Measurements from ENCODE around the gene ZDHHC11B. TPM values are rescaled to one million over a fixed set of nuclear protein-coding genes. Genes with fewer than 3 reads are reported as not detected.

ZDHHC11B gene
- total RNA-seq = under 0.01 TPM in 1 of 2 replicates, not detected in the other

GRCh38 chr5:784428-785177 is at the start of gene ZDHHC11B:
Gene ZDHHC11B (minus strand): TSS chr5:784729. CDS start chr5:766919, 17,810 bp downstream.

DNA sequence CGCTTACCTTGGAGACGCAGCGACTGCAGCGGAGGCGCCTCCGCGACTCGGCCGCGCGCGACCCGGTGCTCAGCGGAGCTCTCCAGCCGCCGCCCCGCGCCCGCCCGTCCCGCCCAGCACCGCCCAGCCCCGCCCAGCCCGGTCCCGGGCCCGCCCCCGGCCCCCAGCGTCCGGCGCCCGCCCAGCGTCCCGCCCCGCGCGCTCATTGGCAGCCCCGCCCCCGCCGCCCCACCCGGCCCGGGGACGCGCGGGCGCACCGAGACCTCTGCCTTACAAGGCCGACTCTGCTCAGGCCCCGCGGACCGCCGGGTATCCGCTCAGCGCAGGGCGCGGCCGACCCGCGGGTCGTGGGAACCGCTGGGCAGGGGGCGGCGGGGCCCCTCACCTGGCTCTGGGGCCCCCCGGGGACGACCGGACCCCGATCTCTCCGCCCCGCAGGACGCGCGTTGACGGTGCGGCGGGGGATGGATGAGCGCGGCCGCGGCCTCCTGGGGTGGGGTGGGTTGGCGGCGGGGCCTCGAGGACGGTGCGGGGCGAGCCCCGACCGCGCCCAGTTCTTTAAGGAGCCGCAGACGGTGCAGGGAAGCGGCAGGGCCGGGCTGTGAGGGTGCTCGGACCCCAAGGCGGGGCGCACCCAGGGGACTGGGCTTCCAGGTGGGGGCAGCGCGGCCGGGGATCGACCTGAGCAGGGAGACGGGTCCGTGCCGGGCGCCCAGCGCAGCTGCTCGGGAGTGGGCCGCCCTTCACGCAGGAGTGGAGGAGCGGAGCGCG is 91.1 kb downstream of the ZDHHC11B start, which contains the start of gene TPPP:
TPPP (minus strand) TSS at position 82 of the 771 bp plus-strand sequence. CDS start 15,292 bp downstream, outside the sequence.

Other genes with a start within 250 kb of the ZDHHC11B start
- 1.7 and 5.4 TPM in 2 replicates for gene CEP72, start 172.4 kb downstream of the ZDHHC11B start, total RNA-seq
- gene TPPP, start 91.4 kb downstream of the ZDHHC11B start, total RNA-seq = under 0.01 and 0.19 TPM in 2 replicates
- 0.77 and 1.7 TPM in 2 replicates for gene ZDHHC11, start 66.3 kb upstream of the ZDHHC11B start, total RNA-seq
- 35.8 and 51.2 TPM in 2 replicates for gene BRD9, start 108.1 kb upstream of the ZDHHC11B start, total RNA-seq
- 7.0 and 73.8 TPM in 2 replicates for gene TRIP13, start 108.2 kb upstream of the ZDHHC11B start, total RNA-seq
- gene NKD2, start 224.1 kb upstream of the ZDHHC11B start, total RNA-seq = 1.2 and 9.3 TPM in 2 replicates